Muscle of arm (tissue), 12 donors: ENCODE results near the gene SLC22A3. TPM values are rescaled to one million over a fixed set of nuclear protein-coding genes. Genes with fewer than 3 reads are reported as not detected.

Source experiments
- DNase-seq: peaks from one replicate; pipeline ENCODE4 v3.0.0-alpha.2; 2013
- polyA plus RNA-seq, 12 donors: library from polyadenylated mRNA; unstranded; fragments of 120-200 nt; gene quantifications; one replicate each; pipeline ENCODE4 v1.2.1, GENCODE V29; 2013; ENCODE audit not compliant: insufficient read length in 12 of 12

Gene SLC22A3
- polyA plus RNA-seq, 12 donors = 6.2 to 14.0 (median 11.3) TPM; not detected in 1

DNA sequence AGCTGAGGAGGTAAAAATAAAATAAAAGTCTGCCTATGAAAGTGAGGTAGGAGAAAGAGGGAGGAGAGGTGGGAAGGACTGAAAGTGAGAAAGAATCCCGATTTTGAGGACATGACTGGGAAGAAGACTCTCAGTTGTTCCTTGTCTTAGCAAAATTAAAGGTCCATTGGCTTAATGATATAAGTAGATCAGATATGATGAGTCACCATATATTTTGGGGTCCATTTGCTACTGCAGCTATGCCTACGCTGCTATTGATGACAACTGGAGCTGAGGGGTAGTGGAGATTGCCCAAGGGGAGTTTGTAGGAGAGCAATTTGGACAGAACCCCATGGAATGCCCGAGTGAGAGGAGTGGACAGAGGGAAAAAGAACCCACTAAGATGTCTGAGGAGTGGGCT lies 15.1 kb upstream of the SLC22A3 start:
- no peak for DNase-seq

DNA sequence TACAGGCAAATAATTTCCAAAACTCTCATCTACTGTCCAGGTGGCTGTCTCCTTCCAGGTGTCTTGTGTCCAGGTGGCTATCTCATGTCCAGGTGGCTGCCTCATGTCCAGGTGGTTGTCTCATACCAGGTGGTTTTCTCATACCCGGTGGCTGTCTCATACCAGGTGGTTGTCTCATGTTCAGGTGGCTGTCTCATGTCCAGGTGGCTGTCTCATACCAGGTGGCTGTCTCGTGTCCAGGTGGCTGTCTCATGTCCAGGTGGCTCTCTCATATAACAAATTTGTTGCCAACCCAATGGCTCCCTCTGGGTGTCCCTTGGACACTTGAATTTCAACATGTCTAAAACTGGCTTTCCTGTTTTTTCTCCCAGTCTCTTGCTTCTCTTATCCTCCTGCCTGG lies 14.3 kb upstream of the SLC22A3 start:
- no peak for DNase-seq

GRCh38 chr6:160336200-160336599 lies 12.0 kb upstream of the SLC22A3 start:
- DNase-seq = no peak

DNA sequence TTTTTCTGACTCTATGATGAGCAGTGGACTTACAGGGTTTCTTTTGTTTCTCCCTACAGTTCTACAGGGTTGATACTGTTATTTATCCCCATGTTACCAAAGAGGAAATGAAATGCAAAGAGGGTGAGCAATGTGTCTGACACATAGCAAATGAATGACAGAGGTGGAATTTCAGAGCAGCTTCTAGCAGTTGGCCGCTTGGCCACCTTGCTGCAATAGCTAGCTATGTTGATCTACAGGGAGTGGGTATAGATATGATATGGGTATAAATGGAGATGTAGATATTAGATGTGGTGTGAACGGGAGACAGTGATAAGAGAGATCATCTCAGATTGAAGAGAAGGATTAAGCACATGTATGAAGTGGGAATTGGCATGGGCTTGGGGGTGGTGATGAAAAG lies 10.9 kb upstream of the SLC22A3 start:
- no peak for DNase-seq

DNA sequence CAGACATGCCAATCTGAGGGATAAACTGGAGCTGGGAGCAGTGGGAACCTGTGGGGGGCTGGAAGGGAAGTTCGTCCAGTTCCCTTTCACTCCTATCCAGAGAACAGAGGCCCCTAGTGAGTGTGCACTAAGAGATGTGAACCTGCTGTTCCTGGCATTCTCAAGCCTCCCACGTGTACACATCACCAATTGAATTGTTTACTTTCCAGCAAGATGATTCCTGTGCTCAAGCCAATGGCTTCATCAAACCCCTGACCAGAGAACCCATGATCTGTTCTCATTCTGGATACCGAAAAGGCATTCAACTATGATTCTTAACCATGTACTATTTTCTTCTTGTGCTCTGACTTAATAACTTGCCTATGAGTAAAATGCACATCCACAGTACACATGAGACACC lies 10.2 kb upstream of the SLC22A3 start:
- no peak for DNase-seq

- DNase-seq = no peak
These were observed 5.0 kb upstream of the SLC22A3 start for GRCh38 chr6:160343144-160343543.

DNA sequence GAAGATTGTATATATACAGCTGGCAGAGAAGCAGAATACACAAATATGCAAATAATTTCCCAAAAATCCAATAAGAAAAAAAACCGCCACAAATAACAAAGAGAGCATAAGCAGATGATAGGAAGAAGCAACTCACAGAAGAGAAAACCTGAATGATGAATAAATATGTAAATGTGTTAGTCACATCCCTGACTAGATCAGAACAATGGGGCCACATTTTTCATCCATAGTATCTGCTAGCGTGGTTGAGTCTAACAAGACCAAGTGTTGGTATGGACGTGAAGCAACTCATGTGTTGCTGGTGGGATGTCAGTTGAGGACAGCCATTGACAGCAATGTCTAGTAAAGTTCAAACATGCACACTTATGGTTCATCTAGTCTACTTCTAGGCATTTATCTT lies 3.9 kb upstream of the SLC22A3 start:
- no peak for DNase-seq

DNA sequence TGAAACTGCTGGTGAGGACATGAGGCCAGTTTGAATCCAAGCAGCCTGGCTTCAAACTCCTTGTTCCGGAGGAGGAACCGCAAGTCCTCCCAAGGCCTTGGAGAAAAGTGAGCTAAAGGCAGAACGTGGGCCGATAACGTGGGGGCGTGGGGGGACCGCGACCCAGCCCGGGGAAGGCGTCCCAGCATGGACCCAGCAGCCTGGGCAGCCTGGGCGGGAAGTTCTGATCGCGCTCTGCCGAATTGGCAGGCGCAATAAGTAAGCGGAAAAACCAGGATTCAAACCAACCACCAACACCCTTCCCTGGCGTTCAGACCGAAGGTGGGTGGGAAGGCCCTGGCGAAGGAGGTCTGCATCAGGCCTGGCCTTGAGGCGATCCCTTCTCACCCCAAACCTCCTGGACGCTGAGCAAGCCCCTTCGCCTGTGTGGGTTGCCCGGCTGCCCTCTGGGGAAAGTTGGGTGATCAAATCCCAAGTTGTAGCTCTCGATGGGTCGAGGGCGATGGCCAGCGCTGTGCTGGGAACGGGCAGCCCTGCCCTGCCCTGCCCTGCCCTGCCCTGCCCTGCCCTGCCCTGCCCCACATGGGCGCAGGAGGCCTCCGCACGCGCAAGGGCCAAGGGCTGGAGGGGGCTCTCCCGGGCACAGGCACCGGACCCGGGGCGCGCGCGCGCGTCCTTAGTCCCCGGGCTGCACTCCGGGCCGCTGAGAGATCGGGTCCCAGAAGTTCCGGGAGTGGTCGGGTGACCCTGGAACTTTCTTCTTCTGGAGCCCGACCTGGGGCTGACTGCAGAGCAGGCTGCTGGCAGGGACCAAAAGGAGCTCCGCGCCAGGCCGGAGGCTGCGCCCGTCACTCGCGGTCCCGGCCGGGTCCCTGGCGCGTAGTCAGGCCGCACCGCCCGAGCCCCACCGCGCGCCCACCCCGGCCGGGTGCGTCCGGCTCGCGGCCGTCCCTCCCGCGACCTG lies 637 bp upstream of the SLC22A3 start:
- no peak for DNase-seq

DNA sequence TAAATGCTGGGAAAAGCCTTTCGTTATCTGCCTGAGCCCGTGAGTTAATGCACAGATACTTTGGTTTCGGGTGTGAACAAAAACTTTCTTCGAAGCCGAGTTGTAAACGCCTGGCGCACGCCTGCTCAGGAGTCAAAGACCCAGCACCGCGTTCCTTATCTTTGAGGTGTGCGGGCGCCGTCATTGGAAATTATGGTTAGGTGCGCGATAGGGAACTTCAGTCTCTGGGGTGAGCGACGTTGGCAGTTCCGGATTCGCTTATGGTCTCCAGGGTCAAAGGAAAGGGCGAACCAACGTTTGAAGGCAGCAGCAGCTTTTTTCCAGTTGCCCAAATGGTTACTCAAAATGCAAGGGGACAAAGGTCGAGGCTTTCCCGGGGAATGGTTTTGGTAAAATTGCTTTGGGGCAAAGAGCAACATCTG lies 853 bp downstream of the SLC22A3 start:
- DNase-seq = no peak

DNA sequence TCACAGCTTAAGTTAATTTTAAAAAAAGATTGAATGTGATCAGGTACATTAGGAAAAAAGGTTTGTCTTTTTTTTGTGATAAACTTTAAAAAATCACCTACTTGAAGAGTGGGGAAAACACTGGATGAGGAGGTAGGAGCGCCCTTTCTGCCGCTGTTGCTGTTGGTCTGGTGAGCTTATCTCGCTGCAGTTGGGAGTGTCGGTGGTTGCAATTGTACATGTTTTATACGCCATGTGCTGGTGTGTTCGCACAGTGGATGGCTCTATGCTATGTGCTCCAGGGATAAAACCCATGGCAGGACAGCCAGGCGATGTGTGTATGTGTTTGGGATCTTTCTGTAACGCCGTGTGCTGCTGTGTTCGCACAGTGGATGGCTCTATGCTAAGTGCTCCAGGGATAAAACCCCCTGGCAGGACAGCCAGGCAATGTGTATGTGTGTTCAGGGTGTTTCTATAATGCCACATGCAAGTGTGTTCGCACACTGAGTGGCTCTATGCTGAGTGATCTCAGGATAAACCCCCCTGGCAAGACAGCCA lies 1.7 kb downstream of the SLC22A3 start:
- DNase-seq = no peak

DNA sequence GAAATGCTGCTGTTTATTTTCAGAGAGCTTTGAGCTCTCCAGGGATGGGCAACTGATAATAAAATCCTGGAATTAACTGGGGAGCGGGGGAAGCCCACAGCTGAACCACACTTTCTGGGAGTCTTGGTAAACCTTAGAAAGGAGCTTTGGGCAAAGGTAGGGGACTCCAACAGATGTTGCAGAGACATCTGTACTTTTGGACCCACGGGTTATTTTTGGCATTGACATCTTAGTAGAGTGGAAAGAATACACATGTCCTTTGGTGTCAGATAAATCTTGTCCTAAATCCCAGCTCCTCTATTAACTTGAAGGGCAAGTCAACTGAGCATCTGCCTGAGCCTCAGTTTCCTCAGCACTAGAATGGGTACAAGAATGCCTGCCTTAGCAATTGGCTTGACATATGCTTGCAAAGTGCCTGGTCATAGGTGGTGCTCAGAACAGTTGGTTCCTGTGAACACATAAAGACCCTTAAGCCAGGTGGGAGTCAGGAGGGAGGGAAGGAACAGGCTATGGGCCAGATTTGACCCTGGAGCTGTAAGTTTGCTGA lies 5.8 kb downstream of the SLC22A3 start:
- no peak for DNase-seq

- no peak for DNase-seq
These were observed 6.8 kb downstream of the SLC22A3 start for GRCh38 chr6:160355001-160355400.

DNA sequence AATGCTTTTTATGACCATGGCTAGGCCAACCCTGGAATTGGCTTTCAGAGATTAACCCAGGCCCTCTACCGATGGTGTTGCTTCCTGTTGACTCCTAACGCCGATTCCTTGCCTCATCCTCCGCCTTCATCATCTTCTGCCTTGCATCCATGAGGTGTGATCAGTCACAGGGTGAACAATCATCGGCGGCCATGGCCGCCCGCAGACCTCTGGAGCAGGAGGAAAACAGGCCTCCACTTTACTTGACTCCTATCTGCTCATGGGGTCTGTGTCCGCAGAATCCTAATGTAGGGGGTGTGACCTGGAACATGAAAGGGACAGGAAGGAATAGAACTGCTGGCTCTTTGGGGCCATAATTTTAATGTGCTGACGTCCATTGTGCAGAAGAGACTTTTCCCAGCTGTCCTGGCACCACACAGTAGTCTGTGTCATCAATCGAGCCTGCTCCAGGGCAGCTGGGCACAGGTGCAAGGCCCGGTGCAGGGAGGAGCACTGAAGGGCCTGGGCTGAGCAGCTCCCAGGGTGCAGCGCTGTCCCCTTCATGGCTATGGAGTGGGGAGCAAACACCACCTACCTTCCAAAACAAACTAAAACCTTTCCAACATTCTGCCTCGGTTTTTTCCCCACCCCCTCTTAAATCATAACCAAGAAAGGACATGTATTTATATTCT lies 8.0 kb downstream of the SLC22A3 start:
- no peak for DNase-seq

- no peak for DNase-seq
These were observed 8.9 kb downstream of the SLC22A3 start for GRCh38 chr6:160357088-160357487.

GRCh38 chr6:160358225-160359119 lies 10.3 kb downstream of the SLC22A3 start:
- DNase-seq = no peak

DNA sequence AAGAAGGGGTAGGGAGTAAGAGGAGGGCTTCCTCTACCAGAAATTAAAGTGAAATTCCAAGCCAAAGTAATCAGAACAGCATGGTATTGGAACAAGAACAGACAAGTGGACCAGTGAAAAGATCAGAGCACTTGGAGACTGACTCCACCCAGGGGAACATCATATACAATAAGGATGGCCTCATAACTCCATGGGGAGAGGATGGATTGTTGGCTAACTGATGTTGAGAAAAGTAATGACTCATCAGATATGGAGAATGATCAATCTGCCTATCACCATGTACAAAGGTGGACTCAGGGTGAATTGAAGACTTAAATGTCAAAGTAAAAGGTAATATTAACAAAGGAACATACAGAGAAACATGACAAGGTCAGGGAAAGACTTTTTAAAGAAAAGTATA lies 12.8 kb downstream of the SLC22A3 start:
- no peak for DNase-seq

- no peak for DNase-seq
These were observed 14.4 kb downstream of the SLC22A3 start for GRCh38 chr6:160362556-160362955.

DNA sequence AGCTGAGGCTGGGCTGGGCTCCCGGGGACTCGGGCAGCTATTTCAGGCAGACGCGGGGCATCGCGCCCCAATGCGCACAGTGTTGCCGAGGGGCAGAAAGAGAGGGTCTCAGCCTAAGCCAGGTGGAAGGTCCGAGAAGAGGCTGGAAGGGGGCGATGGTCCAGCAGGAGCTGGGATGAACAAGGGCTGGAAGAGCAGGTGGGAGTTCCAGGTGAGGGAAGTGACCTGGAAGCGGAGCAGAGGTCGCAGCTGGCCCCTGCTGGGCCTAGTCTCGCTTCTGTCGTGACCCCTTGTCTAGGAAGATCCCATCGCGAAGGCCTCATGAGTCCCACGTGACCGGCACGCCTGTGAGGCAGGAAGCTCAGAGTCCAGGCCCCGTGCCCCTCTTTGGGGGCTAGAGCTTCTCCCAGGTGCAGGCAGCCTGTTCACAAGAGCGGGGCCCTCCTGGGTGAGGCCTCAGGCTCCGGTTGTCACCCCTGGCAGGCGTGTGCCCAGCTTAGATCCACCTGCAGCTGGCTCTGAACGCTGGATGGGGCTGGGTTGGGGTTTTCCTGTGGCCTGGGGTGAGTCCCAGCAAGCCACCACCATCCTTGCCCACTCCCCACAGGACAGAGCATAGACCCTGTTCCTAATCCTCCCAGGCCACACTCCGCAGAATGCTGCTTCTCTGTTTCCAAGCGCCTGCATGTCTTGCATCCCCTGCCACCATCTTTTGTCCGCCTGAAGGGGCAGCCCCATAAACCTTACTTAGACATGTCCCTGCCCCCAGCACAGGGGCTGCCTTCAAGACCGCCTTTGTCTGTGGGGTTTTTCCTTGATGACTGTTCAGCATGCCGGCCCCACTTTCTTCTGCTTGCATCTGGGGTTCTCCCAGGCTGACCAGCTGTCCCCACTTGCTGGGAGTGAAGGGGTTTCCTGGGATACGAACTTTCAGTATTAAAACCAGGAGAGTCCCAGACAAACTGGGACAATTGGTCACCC lies 15.1 kb downstream of the SLC22A3 start:
- DNase-seq = no peak

DNA sequence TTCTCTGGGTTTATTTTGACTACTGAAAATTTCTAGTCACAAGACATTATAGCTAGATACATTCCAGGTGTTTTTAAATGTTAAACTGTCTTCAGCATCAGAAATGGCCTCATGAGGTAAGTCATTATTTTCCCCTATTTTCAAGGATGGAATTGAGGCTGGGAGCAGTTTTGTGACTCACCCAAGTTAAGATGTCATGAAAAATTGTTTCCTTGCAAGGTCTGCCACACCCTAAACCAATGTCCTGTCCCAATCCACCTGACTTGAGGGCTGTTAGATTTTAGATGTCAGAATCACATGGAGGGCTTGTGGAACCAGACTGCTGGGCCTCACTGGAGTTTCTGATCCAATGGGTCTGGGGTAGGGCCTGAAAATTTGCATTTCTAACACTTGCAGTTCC lies 16.9 kb downstream of the SLC22A3 start:
- no peak for DNase-seq
